H1 (cell line): ENCODE measurements around the gene MANBA. TPM values are rescaled to one million over a fixed set of nuclear protein-coding genes. Genes with fewer than 3 reads are reported as not detected.

Experiments used
- CTCF ChIA-PET: fragments of 300-600 bp; sonication (Branson Sonifier 250); formaldehyde crosslinking; loops from one replicate; lab custom pipeline; 2021; ENCODE audit not compliant: partially characterized antibody; lab: Charles Lee
- POLR2A ChIA-PET: fragments of 300-600 bp; sonication (Branson Sonifier 250); formaldehyde crosslinking; loops from one replicate; lab custom pipeline; 2021; ENCODE audit warnings: inconsistent platforms; ENCODE audit not compliant: partially characterized antibody; lab: Charles Lee
- DNase-seq, 2 experiments: peaks; one replicate each; pipeline versions ENCODE4 v3.0.0 to v3.0.0-alpha.2; 2010 to 2022; ENCODE audit warnings: low spot score in 2 of 2, low read depth in 1 of 2, mixed read lengths in 1 of 2
- FAIRE-seq: peaks from 2 replicates; lab custom pipeline; 2011; peaks lifted over from hg19 to GRCh38; lab: Jason Lieb, UNC
- H2AFZ ChIP-seq: 2 replicates; pipeline ENCODE4 v1.8.1; 2012; ENCODE audit warnings: low read length, inconsistent platforms
- H2AK5ac ChIP-seq: 2 replicates; pipeline ENCODE4 v1.6.1; 2013; ENCODE audit warnings: low read depth, low read length
- H2BK120ac ChIP-seq: replicated peaks from 2 replicates; pipeline ENCODE3; 2013; ENCODE audit warnings: low read depth, low read length, inconsistent platforms
- H2BK12ac ChIP-seq: 2 replicates; pipeline ENCODE4 v1.6.1; 2013; ENCODE audit warnings: low read depth, low read length
- H2BK15ac ChIP-seq: 2 replicates; pipeline ENCODE4 v1.6.1; 2013; ENCODE audit warnings: low read length
- H2BK20ac ChIP-seq: 2 replicates; pipeline ENCODE4 v1.6.1; 2013; ENCODE audit warnings: low read length
- H2BK5ac ChIP-seq: 2 replicates; pipeline ENCODE4 v1.6.1; 2013; ENCODE audit warnings: low read depth, low read length
- H3K14ac ChIP-seq: 2 replicates; pipeline ENCODE4 v1.6.1; 2013; ENCODE audit warnings: inconsistent platforms; ENCODE audit not compliant: insufficient read length
- H3K18ac ChIP-seq: 2 replicates; pipeline ENCODE4 v1.6.1; 2013; ENCODE audit warnings: low read length; ENCODE audit errors: extremely low read depth
- H3K23ac ChIP-seq: 2 replicates; pipeline ENCODE4 v1.6.1; 2013; ENCODE audit warnings: inconsistent platforms; ENCODE audit not compliant: insufficient read length
- H3K23me2 ChIP-seq: 2 replicates; pipeline ENCODE4 v1.6.1; 2013; ENCODE audit warnings: low read depth, low read length
- H3K27ac ChIP-seq: 2 replicates; pipeline ENCODE4 v1.6.1; 2011; ENCODE audit warnings: low read depth, low read length, inconsistent platforms
- H3K27me3 ChIP-seq, 4 experiments: replicated peaks in 1 of 4; 1 replicate in 1 of 4; 2 replicates in 3 of 4; pipeline versions ENCODE4 v1.6.1 to v1.8.1; 2011 to 2013; ENCODE audit warnings: low read length in 3 of 4, mild to moderate bottlenecking in 3 of 4, inconsistent platforms in 2 of 4, mixed read lengths in 2 of 4, moderate library complexity in 1 of 4; ENCODE audit not compliant: control insufficient read depth in 3 of 4, insufficient read depth in 3 of 4; ENCODE audit errors: extremely low read depth in 1 of 4
- H3K36me3 ChIP-seq, 4 experiments: 2 replicates each; pipeline versions ENCODE4 v1.6.1 to v1.8.1; 2011 to 2013; ENCODE audit warnings: mild to moderate bottlenecking in 4 of 4, low read length in 3 of 4, moderate library complexity in 2 of 4, control low read depth in 1 of 4, inconsistent platforms in 1 of 4; ENCODE audit not compliant: insufficient read depth in 4 of 4, control insufficient read depth in 2 of 4
- H3K4ac ChIP-seq: replicated peaks from 2 replicates; pipeline ENCODE3; 2013; ENCODE audit warnings: low read length, low read depth, mixed read lengths, inconsistent platforms; ENCODE audit not compliant: insufficient read length
- H3K4me1 ChIP-seq, 4 experiments: replicated peaks in 1 of 4; 1 replicate in 1 of 4; 2 replicates in 3 of 4; pipeline versions ENCODE4 v1.6.1 to v1.8.1; 2011 to 2013; ENCODE audit warnings: low read length in 3 of 4, inconsistent platforms in 2 of 4, mixed read lengths in 1 of 4; ENCODE audit not compliant: insufficient read depth in 4 of 4, control insufficient read depth in 3 of 4
- H3K4me2 ChIP-seq, 2 experiments: 2 replicates each; pipeline versions ENCODE4 v1.6.1 to v1.8.1; 2011 to 2013; ENCODE audit warnings: low read depth in 2 of 2, low read length in 2 of 2, control low read depth in 1 of 2, inconsistent platforms in 1 of 2, mild to moderate bottlenecking in 1 of 2; ENCODE audit not compliant: insufficient read depth in 1 of 2
- H3K4me3 ChIP-seq, 4 experiments: fragments of 200-600, 300-600 bp in 1 of 4; sonication (generic), shearing (Covaris generic), sonication (Bioruptor Twin) in 1 of 4; 2 replicates each; pipeline versions ENCODE4 v1.5.1 to v1.8.1; 2011 to 2016; ENCODE audit warnings: low read length in 4 of 4, low read depth in 3 of 4, control low read depth in 2 of 4, inconsistent platforms in 2 of 4, mild to moderate bottlenecking in 2 of 4, mixed read lengths in 1 of 4, moderate library complexity in 1 of 4; ENCODE audit not compliant: insufficient read depth in 2 of 4; ENCODE audit errors: extremely low read depth in 1 of 4
- H3K56ac ChIP-seq: replicated peaks from 2 replicates; pipeline ENCODE3; 2013; ENCODE audit warnings: low read depth, mild to moderate bottlenecking, mixed read lengths, low read length, inconsistent platforms; ENCODE audit not compliant: insufficient read length
- H3K79me1 ChIP-seq: 2 replicates; pipeline ENCODE4 v1.6.1; 2013; ENCODE audit warnings: low read depth, low read length, control low read depth
- H3K79me2 ChIP-seq, 2 experiments: 2 replicates each; pipeline versions ENCODE4 v1.6.1 to v1.8.1; 2012 to 2013; ENCODE audit warnings: low read length in 2 of 2, mild to moderate bottlenecking in 2 of 2, inconsistent platforms in 1 of 2; ENCODE audit not compliant: insufficient read depth in 2 of 2, control insufficient read depth in 1 of 2
- H3K9ac ChIP-seq, 4 experiments: replicated peaks in 1 of 4; 1 replicate in 1 of 4; 2 replicates in 3 of 4; pipeline versions ENCODE4 v1.6.1 to v1.8.1; 2011 to 2013; ENCODE audit warnings: low read depth in 3 of 4, low read length in 3 of 4, control low read depth in 2 of 4, mild to moderate bottlenecking in 2 of 4, moderate library complexity in 2 of 4, inconsistent platforms in 1 of 4; ENCODE audit errors: extremely low read depth in 1 of 4
- H3K9me3 ChIP-seq, 2 experiments: 2 replicates each; pipeline versions ENCODE4 v1.6.1 to v1.8.1; 2012 to 2013; ENCODE audit warnings: mild to moderate bottlenecking in 2 of 2, moderate library complexity in 2 of 2, control low read depth in 1 of 2, inconsistent platforms in 1 of 2, low read depth in 1 of 2, low read length in 1 of 2, mixed read lengths in 1 of 2; ENCODE audit not compliant: insufficient read depth in 2 of 2
- H4K20me1 ChIP-seq, 2 experiments: replicated peaks in 1 of 2; 2 replicates each; pipeline versions ENCODE3 to v1.8.1; 2011 to 2013; ENCODE audit warnings: inconsistent platforms in 2 of 2, low read length in 2 of 2, mild to moderate bottlenecking in 1 of 2; ENCODE audit not compliant: insufficient read depth in 2 of 2, control insufficient read depth in 1 of 2
- H4K5ac ChIP-seq: 2 replicates; pipeline ENCODE4 v1.6.1; 2013; ENCODE audit warnings: low read length, low read depth, mixed read lengths, inconsistent platforms; ENCODE audit not compliant: insufficient read length
- H4K8ac ChIP-seq: 2 replicates; pipeline ENCODE4 v1.8.0; 2013; ENCODE audit warnings: mild to moderate bottlenecking, moderate library complexity, low read length, inconsistent platforms; ENCODE audit not compliant: insufficient read depth; ENCODE audit errors: extremely low read depth
- H4K91ac ChIP-seq: replicated peaks from 2 replicates; pipeline ENCODE3; 2013; ENCODE audit warnings: low read length, mixed read lengths, inconsistent platforms; ENCODE audit not compliant: insufficient read length
- ATF3 ChIP-seq: IDR thresholded peaks from 2 replicates; pipeline ENCODE4 v1.6.1; 2011; ENCODE audit warnings: low read depth, mild to moderate bottlenecking, low read length; ENCODE audit not compliant: insufficient read depth
- BACH1 ChIP-seq: IDR thresholded peaks from 2 replicates; pipeline ENCODE4 v1.6.1; 2012; ENCODE audit warnings: low read length, improper control_type of control experiment
- FOSL1 ChIP-seq: IDR thresholded peaks from 2 replicates; pipeline ENCODE4 v1.6.1; 2011; ENCODE audit warnings: mild to moderate bottlenecking, low read depth, low read length, moderate library complexity; ENCODE audit not compliant: insufficient read depth
- HDAC2 ChIP-seq, 2 experiments: fragments of 300-600 bp in 1 of 2; sonication (generic) in 1 of 2; IDR thresholded peaks; 2 replicates each; pipeline ENCODE4 v1.6.1; 2011 to 2012; ENCODE audit warnings: low read depth in 2 of 2, low read length in 2 of 2, mild to moderate bottlenecking in 2 of 2, moderate library complexity in 2 of 2, borderline replicate concordance in 1 of 2, inconsistent platforms in 1 of 2
- KDM4A ChIP-seq: IDR thresholded peaks from one replicate; pipeline ENCODE4 v1.7.1; 2012; ENCODE audit warnings: low read depth, mild to moderate bottlenecking, moderate library complexity, low read length, inconsistent platforms; ENCODE audit not compliant: severe bottlenecking
- POLR2A ChIP-seq, 2 experiments: IDR thresholded peaks; 1 replicate in 1 of 2; 2 replicates in 1 of 2; pipeline ENCODE4 v1.6.1; 2011; ENCODE audit warnings: low read depth in 2 of 2, low read length in 2 of 2, mild to moderate bottlenecking in 2 of 2; ENCODE audit errors: control extremely low read depth in 1 of 2
- RNF2 ChIP-seq: fragments of 200-900, 300-1000 bp; sonication (generic); IDR thresholded peaks from 2 replicates; pipeline ENCODE4 v1.7.1; 2016; ENCODE audit warnings: borderline replicate concordance, low read depth, mild to moderate bottlenecking, antibody characterized with exemption, low read length; ENCODE audit not compliant: poor library complexity, severe bottlenecking; ENCODE audit errors: missing control alignments
- SIN3A ChIP-seq, 2 experiments: IDR thresholded peaks in 1 of 2; conservative IDR thresholded peaks in 1 of 2; 2 replicates each; pipeline ENCODE4 v1.6.1; 2011 to 2012; ENCODE audit warnings: low read length in 2 of 2, improper control_type of control experiment in 1 of 2, low read depth in 1 of 2, mild to moderate bottlenecking in 1 of 2
- SIRT6 ChIP-seq: IDR thresholded peaks from one replicate; pipeline ENCODE4 v1.7.1; 2012; ENCODE audit warnings: low read length, inconsistent platforms
- SIX5 ChIP-seq: IDR thresholded peaks from 2 replicates; pipeline ENCODE4 v1.6.1; 2011; ENCODE audit warnings: mild to moderate bottlenecking, low read depth, low read length
- SUZ12 ChIP-seq: fragments of 200-600 bp; sonication (generic); IDR thresholded peaks from 2 replicates; pipeline ENCODE4 v1.6.1; 2012; ENCODE audit warnings: mild to moderate bottlenecking, inconsistent platforms, low read length, moderate library complexity, mixed read lengths
- TCF12 ChIP-seq: IDR thresholded peaks from 2 replicates; pipeline ENCODE4 v1.6.1; 2011; ENCODE audit warnings: low read depth, mild to moderate bottlenecking, low read length
- WGBS, 2 experiments: shearing (Covaris generic) in 1 of 2; methylation state at CpG; one replicate each; pipeline versions ENCODE4 v1.1.6 to v1.1.7; 2013 to 2015; ENCODE audit warnings: low lambda C conversion rate in 2 of 2, mixed read lengths in 2 of 2, inconsistent platforms in 1 of 2, low coverage in 1 of 2, missing lambda C conversion rate in 1 of 2; ENCODE audit not compliant: insufficient replicate concordance in 2 of 2, insufficient coverage in 1 of 2, insufficient read length in 1 of 2; ENCODE audit errors: extremely low coverage in 1 of 2, missing lambda C conversion rate in 1 of 2; 5-methylcytosine and 5-hydroxymethylcytosine counted together
- polyA plus RNA-seq, 7 experiments: library from polyadenylated mRNA; depleted of rRNA in 3 of 7; stranded (reverse) in 5 of 7; unstranded in 2 of 7; fragments of >200 nt in 5 of 7; fragments of 200-250 nt in 2 of 7; gene quantifications; 1 replicate in 5 of 7; 2 replicates in 1 of 7; 4 replicates in 1 of 7; pipeline versions ENCODE4 v1.2.1 to v1.2.3, GENCODE V29; 2011 to 2013; ENCODE audit warnings: missing spikeins in 2 of 7, mixed read lengths in 2 of 7
- total RNA-seq: library from RNA; stranded (reverse); fragmentation: NEBNext Ultra II Directional; extraction: Animal tissue kit (Norgen Biotek cat#: 25700); gene quantifications from 2 replicates; pipeline ENCODE4 v1.2.1, GENCODE V29; 2021

The MANBA gene
- total and polyA plus RNA-seq, 2 of the 8 experiments (the other 6 are each of a cell fraction or from before 2014, with no cell fraction given), result 22.9 to 27.8 TPM

GRCh38 chr4:102594000-102594399 lies 166.8 kb downstream of the MANBA start:
- Histone ChIP-seq H2BK120ac (no peak overlapping the region), H4K5ac (no peak overlapping the region), H3K36me3 (no peaks in the 10 kb centered on the region), H3K4me1 (no peaks in the 10 kb centered on the region), H3K9me3 (no peaks in the 10 kb centered on the region), H3K23ac (no peak overlapping the region), H3K18ac (no peak overlapping the region), H3K4ac (no peak overlapping the region), H3K56ac (no peak overlapping the region), H3K4me2 (no peak overlapping the region), H3K79me1 (no peaks in the 10 kb centered on the region), H3K27ac (no peak overlapping the region), H3K23me2 (no peaks in the 10 kb centered on the region), H4K8ac (no peak overlapping the region), H2AK5ac (no peak overlapping the region), H4K20me1 (peaks cover 0 to 2% of the 10 kb centered on the region in 2 experiments), H4K91ac (no peak overlapping the region), H2BK5ac (no peak overlapping the region), H3K79me2 (no peaks in the 10 kb centered on the region), H3K27me3 (no peaks in the 10 kb centered on the region), H2BK12ac (no peak overlapping the region), H3K4me3 (no peak overlapping the region), H3K9ac (no peak overlapping the region), H2BK15ac (no peak overlapping the region), H3K14ac (no peak overlapping the region), H2AFZ (no peak overlapping the region), H2BK20ac (no peak overlapping the region)
- WGBS, 2 experiments, result 74% methylated on average over 2 of the region's 2 CpGs; no CpG with 5 or more reads in 1 of the 2 experiments
- CTCF ChIA-PET, result interaction anchor here (1.6 kb wide), 1 partner anchor 17 kb away, joined by 4 read pairs; no protein-coding TSS in a partner anchor
- FAIRE-seq (no peak), DNase-seq (no peak)
- POLR2A ChIA-PET, result no interaction called here
- TF ChIP-seq SUZ12, result no peak
- TF ChIP-seq KDM4A, result no peak
- no peak for TF ChIP-seq ATF3
- TF ChIP-seq TCF12, result no peak
- TF ChIP-seq SIRT6, result no peak
- no peak for TF ChIP-seq POLR2A (IDR thresholded peaks at IDR 0.05; ENCODE audit: control extremely low read depth in 1 of 2, low read depth in 2 of 2, low read length in 2 of 2)
- TF ChIP-seq SIX5, result no peak
- TF ChIP-seq BACH1, result no peak
- TF ChIP-seq HDAC2 (IDR thresholded peaks at IDR 0.05; ENCODE audit: borderline replicate concordance in 1 of 2, low read depth in 2 of 2, low read length in 2 of 2), result no peak
- TF ChIP-seq FOSL1, result no peak
- no peak for TF ChIP-seq SIN3A (conservative IDR thresholded peaks at IDR 0.05 in 1 of 2, IDR thresholded peaks at IDR 0.05 in 1 of 2; ENCODE audit: low read depth in 1 of 2, low read length in 2 of 2)
- TF ChIP-seq RNF2, result no peak
